Hepatocyte (in vitro differentiated cells): Measurements from ENCODE around the gene HDAC2.

Source experiments
- CTCF ChIP-seq: fragments of 200-600 bp; sonication (generic); IDR thresholded peaks from 2 replicates; pipeline ENCODE4 v1.5.1; 2016; ENCODE audit warnings: antibody characterized with exemption, mild to moderate bottlenecking; ENCODE audit not compliant: poor library complexity
- EZH2 ChIP-seq: fragments of 200-600 bp; sonication (generic); IDR thresholded peaks from 2 replicates; pipeline ENCODE4 v1.6.1; 2016; ENCODE audit warnings: antibody characterized with exemption, mild to moderate bottlenecking, borderline replicate concordance
- EZH2phosphoT487 ChIP-seq: fragments of 200-600 bp; sonication (generic); IDR thresholded peaks from one replicate; pipeline ENCODE4 v1.6.1; 2018; ENCODE audit warnings: antibody characterized with exemption, mild to moderate bottlenecking, low read depth, moderate library complexity; ENCODE audit not compliant: unreplicated experiment, severe bottlenecking

GRCh38 chr6:113920663-113921267 is 50.2 kb downstream of the HDAC2 start:
- TF ChIP-seq CTCF (no peak), EZH2 (no peak), EZH2phosphoT487 (no peak)
